HUES64 (cell line): ENCODE results near the gene CAMK1D.

ENCODE experiments used
- H3K27ac ChIP-seq: 2 replicates; pipeline ENCODE4 v1.7.0; 2013; ENCODE audit warnings: low read depth, low read length, inconsistent platforms
- H3K27me3 ChIP-seq: 2 replicates; pipeline ENCODE4 v1.6.1; 2013; ENCODE audit warnings: mild to moderate bottlenecking, low read length; ENCODE audit not compliant: insufficient read depth
- H3K36me3 ChIP-seq: 2 replicates; pipeline ENCODE4 v1.6.1; 2013; ENCODE audit warnings: mild to moderate bottlenecking, low read length; ENCODE audit not compliant: insufficient read depth
- H3K4me1 ChIP-seq: 2 replicates; pipeline ENCODE4 v1.6.1; 2013; ENCODE audit warnings: mild to moderate bottlenecking, low read length, moderate library complexity; ENCODE audit not compliant: insufficient read depth
- H3K4me3 ChIP-seq: 2 replicates; pipeline ENCODE4 v1.5.1; 2013; ENCODE audit warnings: mild to moderate bottlenecking, low read length, moderate library complexity
- H3K9ac ChIP-seq: 2 replicates; pipeline ENCODE4 v1.6.1; 2013; ENCODE audit warnings: mild to moderate bottlenecking, low read depth, low read length
- H3K9me3 ChIP-seq: 2 replicates; pipeline ENCODE4 v1.6.1; 2013; ENCODE audit warnings: low read depth, low read length; ENCODE audit not compliant: insufficient read depth
- WGBS: fragments of 150-250, 120-280 bp; methylation state at CpG from one replicate; pipeline ENCODE4 v1.1.7; 2013; ENCODE audit warnings: missing lambda C conversion rate; 5-methylcytosine and 5-hydroxymethylcytosine counted together

Gene CAMK1D

DNA sequence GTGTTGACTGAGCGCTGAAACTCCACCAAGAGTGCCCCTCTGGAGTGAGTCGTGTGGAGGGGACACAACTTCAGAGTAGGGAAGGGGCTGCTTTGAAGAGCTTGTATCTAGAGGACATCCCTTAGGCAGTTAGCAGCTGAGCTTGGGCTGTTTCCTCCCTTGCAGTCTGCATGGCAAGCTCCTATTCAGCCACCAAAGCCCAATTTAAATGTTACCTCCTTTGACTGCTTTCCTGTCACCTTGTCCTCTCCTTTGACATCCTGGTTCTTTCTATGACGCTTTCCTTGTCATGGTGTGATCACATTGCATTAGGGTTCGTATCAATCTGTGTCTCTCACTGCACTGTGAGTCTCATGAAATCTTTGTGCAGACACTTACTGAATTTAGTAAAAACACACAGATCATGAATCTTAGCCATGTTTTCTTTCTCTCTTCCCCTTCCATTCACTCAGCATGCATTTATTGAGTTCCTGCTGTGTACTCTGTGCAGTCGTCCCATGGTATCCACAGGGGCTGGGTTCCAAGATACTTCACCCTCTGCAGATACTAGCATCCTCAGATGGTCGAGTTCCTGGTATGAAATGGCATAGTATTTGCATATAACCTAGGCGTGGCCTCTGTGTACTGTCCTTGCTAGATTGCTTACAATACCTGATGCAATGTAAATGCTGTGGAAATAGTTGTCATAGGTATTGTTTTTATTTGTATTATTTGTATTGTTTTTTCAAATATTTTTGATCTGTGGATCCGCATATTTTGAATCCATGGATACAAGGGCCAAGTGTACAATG, 423.6 kb downstream of the CAMK1D start:
- 94% methylated on average over 8 of the region's 8 CpGs for WGBS
- Histone ChIP-seq H3K36me3 (no peaks in the 10 kb centered on the region), H3K4me1 (peaks cover 25% of the 10 kb centered on the region), H3K27me3 (peaks cover 7% of the 10 kb centered on the region; the same call in 1 of the 2 replicates), H3K4me3 (no peak overlapping the region), H3K9me3 (no peaks in the 10 kb centered on the region), H3K9ac (no peak overlapping the region), H3K27ac (no peak overlapping the region)

DNA sequence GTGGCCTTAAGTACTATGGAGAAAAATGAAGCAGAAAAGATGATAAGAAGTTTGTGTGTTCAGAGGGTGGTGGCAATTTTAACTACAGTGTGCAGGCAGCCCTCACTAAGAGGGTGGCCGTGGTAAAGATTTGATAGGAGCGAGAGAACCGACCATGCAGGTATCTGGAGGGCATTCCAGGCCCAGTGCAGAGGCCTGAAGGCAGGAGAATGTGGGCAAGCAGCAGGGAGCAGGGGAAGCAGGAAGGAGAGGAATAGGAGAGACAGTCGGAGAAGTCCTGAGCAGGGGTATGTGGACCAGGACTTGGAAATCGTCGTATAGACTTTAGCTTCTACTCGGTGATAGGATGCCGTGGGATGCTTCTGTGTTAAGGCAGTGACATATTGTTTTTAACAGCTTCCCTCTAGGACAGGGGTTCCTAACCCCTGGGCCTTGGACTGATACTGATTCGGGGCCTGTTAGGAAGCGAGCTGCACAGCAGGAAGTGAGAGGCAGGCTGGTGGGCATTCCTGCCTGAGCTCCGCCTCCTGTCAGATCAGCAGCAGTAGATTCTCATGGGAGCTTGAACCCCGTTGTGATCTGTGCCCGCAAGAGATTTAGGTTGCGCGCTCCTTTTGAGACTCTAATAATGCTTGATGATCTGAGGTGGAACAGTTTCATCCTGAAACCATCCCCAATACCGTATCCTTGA, 425.0 kb downstream of the CAMK1D start:
- H3K4me1 ChIP-seq = peaks cover 12% of the 10 kb centered on the region
- no peak overlapping the region for H3K4me3 ChIP-seq
- H3K27me3 ChIP-seq = peaks cover 4% of the 10 kb centered on the region; the same call in 1 of the 2 replicates
- WGBS = 47% methylated on average over 16 of the region's 16 CpGs
- no peaks in the 10 kb centered on the region for H3K9me3 ChIP-seq
- H3K9ac ChIP-seq = no peak overlapping the region
- H3K27ac ChIP-seq = no peak overlapping the region; the same call in 1 of the 2 replicates
- H3K36me3 ChIP-seq = no peaks in the 10 kb centered on the region

DNA sequence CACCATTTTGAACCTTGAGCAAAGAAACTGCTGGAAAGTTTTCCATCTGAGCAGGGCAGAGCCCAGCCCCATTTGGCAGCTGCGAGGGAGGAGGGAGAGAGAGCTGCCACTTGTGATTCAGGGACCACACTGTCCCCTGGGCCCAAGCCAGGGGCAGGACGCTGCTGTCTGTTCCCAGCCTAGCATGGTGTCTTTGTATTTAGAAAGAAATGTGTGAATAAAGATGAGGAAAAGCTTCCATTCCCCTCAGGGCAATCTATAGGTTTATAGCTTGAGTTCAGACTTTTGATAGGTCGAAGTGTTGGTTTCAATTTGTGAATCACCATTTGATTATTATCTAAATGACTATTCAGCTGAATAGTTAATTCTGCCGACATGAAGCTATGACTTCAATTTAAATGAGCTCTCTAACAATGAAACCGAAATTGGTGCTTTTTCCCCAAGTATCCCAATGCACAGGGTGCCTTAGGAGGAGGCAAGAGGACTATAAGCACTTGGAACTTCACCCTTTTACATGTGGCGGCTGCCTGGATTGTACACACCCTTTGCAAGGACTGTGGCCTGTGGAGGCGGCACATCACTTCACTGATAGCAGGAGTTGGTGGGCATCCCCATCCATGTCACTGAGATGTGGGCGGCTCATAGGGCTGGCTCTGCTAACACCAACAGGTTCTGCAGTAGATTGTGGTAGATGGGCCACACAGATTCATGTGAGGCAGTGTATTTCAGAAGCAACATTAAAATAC, 428.7 kb downstream of the CAMK1D start:
- H3K9ac ChIP-seq = no peak overlapping the region
- peaks cover 4% of the 10 kb centered on the region; the same call in 1 of the 2 replicates for H3K27me3 ChIP-seq
- 78% methylated on average over 8 of the region's 8 CpGs for WGBS
- H3K4me1 ChIP-seq = peaks cover 10% of the 10 kb centered on the region
- H3K27ac ChIP-seq = no peak overlapping the region
- H3K36me3 ChIP-seq = no peaks in the 10 kb centered on the region
- H3K4me3 ChIP-seq = no peak overlapping the region
- no peaks in the 10 kb centered on the region for H3K9me3 ChIP-seq

DNA sequence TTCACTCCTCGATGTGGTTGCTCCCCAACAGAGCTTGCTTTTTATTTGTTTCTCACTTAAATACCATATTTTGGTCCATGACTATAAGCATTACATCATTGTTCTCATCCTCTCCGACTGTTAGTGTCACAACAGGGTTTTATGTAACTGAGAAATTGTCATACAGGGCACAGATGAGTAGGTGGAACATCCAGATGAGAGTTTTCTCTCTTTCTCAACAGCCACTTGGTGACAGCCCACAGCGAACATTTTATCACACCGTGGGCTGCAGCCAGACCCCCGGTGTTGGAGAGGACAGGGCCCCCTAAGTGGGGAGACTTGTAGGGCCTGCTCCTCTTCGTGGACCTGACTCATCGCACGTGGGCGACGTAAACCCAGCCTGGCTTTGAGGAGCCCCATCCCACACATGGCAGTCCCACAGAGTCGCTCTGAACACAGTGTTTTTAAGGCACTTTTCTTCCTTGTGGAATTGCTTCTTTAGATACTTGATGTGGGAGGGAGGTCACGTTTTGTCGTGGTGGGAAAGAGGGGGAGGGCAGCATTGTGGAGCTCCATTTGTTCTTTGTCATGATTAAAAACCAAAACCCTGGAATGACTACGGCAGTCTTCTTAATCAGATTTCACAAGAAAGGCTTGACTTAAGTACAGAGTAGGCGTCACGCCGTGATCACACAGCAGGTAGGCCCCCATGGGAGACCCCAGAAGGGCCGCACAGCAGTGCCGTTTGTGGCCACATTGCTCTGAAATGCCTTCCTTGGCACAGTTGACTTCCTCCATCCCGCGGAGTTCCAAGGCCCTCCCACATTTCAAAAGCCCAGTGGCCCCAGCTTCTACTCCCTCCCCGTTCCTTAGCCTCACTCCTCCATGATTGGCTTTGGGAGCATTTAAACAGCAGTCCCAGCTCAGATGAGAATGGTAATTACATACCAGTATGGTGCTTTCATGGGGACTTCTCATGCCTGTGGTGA, 431.6 kb downstream of the CAMK1D start:
- Histone ChIP-seq H3K27ac (no peak overlapping the region), H3K9ac (no peak overlapping the region), H3K27me3 (peaks cover 4% of the 10 kb centered on the region; the same call in 1 of the 2 replicates), H3K36me3 (no peaks in the 10 kb centered on the region), H3K9me3 (no peaks in the 10 kb centered on the region), H3K4me1 (no peaks in the 10 kb centered on the region; the same call in 1 of the 2 replicates), H3K4me3 (no peak overlapping the region)
- WGBS = 91% methylated on average over 21 of the region's 22 CpGs

DNA sequence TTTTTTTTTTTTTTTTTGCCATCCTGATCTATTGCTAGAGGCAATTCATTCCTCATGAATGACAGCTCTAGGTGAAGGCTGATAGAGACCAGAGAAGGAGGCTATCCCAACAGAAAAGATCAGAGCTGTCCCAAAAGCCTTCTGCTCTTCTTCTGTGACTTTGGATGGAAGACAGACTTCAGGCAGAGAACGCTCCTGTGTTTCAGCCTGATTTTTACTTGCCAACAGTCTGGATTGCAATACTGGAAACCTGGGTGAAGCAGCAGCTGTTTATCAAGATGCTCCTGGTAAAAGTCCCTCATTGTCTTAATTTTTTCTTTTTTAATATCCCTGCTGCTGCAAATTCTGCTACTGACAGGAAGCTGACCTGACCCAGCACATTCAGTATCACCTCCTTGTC, 432.6 kb downstream of the CAMK1D start:
- H3K4me1 ChIP-seq = no peaks in the 10 kb centered on the region; the same call in 1 of the 2 replicates
- no peak overlapping the region for H3K9ac ChIP-seq
- no peak overlapping the region for H3K4me3 ChIP-seq
- no peaks in the 10 kb centered on the region for H3K36me3 ChIP-seq
- H3K27ac ChIP-seq = no peak overlapping the region
- no peaks in the 10 kb centered on the region for H3K27me3 ChIP-seq
- no peaks in the 10 kb centered on the region for H3K9me3 ChIP-seq
- 96% methylated on average over 1 of the region's 1 CpG for WGBS

DNA sequence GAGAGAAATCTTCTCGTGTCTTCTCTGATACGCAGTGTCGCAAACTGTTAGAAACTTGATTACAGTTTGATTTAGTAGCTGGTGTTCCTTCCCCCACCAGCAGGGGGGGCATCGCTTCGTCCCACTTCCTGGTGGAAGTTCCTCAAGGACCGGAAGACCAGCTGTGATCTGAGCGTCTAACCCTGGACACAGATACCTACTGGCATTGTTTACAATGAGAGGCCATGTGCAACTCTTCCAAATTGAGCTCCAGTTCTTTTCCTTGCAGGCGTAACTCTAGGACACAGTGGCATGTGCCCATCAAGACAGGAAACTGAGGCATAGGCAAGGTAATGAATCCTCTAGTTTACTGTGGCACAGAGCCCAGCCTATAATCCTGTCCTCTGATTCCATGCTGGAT, 433.2 kb downstream of the CAMK1D start:
- no peak overlapping the region for H3K9ac ChIP-seq
- no peaks in the 10 kb centered on the region; the same call in 1 of the 2 replicates for H3K4me1 ChIP-seq
- no peak overlapping the region for H3K27ac ChIP-seq
- H3K27me3 ChIP-seq = no peaks in the 10 kb centered on the region
- 72% methylated on average over 8 of the region's 8 CpGs for WGBS
- no peaks in the 10 kb centered on the region for H3K9me3 ChIP-seq
- H3K36me3 ChIP-seq = no peaks in the 10 kb centered on the region
- no peak overlapping the region for H3K4me3 ChIP-seq

DNA sequence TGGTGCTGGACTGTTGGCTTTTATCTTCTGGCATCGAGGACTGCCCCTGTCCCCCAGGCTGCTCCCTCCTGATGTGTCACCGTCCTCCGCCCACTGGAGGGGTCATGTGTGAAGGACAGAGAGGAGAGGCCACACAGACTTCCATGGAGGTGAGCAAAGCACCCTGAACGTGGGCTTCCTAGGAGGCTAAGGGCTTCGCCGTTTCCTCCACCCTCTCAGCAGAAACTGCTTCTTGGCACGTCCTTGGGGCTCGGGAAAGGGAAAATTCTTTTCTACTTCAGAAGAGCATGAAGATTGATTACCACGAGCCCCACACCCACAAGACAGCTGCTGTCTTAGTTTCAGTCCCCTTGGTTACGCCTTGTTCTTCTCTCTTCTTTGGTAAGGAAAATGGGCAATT, 433.9 kb downstream of the CAMK1D start:
- WGBS = 89% methylated on average over 10 of the region's 10 CpGs
- H3K4me3 ChIP-seq = no peak overlapping the region
- H3K4me1 ChIP-seq = no peaks in the 10 kb centered on the region; the same call in 1 of the 2 replicates
- no peaks in the 10 kb centered on the region for H3K9me3 ChIP-seq
- H3K27me3 ChIP-seq = no peaks in the 10 kb centered on the region
- H3K27ac ChIP-seq = no peak overlapping the region
- H3K36me3 ChIP-seq = no peaks in the 10 kb centered on the region
- H3K9ac ChIP-seq = no peak overlapping the region

DNA sequence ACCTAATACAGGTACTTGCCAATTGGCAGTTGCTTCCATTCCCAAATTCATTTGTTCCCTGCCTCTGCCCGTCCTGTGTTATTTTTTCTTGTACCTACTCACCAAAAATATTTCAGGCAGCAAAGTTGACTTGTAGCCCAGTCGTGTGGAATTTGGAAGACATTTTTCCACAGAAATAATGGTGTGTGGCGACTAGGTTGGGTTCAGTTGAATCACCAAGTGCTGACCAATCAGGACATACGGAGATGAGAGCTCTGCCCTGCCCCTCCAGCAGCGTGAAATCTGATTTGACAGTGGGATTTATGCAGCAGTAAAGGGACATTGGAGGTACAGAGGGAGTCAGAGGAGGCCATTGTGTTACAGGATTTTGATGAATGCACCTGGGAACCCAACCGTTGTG, 435.3 kb downstream of the CAMK1D start:
- Histone ChIP-seq H3K9ac (no peak overlapping the region), H3K4me3 (no peak overlapping the region), H3K27ac (no peak overlapping the region), H3K36me3 (no peaks in the 10 kb centered on the region), H3K9me3 (no peaks in the 10 kb centered on the region), H3K27me3 (no peaks in the 10 kb centered on the region), H3K4me1 (no peaks in the 10 kb centered on the region; the same call in 1 of the 2 replicates)
- 84% methylated on average over 6 of the region's 6 CpGs for WGBS

DNA sequence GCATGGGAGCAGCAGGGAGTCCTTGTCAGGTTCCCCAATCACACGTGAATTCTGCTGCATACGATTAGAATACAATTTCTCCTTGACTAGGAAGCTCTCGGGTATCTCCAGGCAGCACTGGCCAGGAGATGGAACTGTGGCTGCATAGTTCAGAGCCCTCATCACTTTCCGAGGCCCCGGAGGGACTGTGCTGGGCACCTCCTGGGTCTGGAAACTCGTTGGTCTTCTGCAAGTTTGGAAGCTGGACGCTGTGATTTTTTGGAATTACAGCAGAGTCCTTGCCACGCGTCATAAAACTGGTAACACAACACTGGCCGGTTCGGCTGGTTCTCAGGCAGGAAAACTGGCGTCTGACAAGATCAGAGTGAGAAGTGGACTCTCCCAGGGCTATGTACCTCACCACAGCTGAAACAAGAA, 436.1 kb downstream of the CAMK1D start:
- Histone ChIP-seq H3K27me3 (no peaks in the 10 kb centered on the region), H3K9ac (no peak overlapping the region), H3K36me3 (no peaks in the 10 kb centered on the region), H3K4me3 (no peak overlapping the region), H3K4me1 (no peaks in the 10 kb centered on the region; the same call in 1 of the 2 replicates), H3K27ac (no peak overlapping the region), H3K9me3 (no peaks in the 10 kb centered on the region)
- WGBS = 84% methylated on average over 12 of the region's 12 CpGs

DNA sequence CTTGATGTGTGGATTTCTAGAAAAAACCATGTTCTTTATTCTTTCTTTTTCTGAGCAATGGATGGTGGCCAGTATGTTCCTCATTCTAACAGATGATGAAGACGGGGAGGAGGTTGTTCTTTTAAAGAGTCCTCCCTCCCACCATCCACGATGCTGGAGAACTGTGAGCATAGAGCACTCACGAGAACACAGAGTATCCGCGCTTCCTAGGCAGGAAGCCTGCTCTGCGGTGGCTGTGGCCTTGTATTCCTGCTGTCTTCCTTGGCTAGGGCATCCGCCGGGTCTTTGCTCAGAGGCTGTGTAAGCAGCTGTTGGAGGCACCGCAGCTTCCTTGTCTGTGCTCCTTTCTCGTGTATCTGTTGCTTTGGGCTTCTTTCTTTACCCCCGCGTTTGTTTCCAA, 437.9 kb downstream of the CAMK1D start:
- Histone ChIP-seq H3K9me3 (peaks cover 9% of the 10 kb centered on the region), H3K9ac (no peak overlapping the region), H3K27me3 (no peaks in the 10 kb centered on the region), H3K27ac (no peak overlapping the region), H3K4me1 (no peaks in the 10 kb centered on the region; the same call in 1 of the 2 replicates), H3K4me3 (no peak overlapping the region), H3K36me3 (no peaks in the 10 kb centered on the region)
- WGBS = 92% methylated on average over 11 of the region's 12 CpGs
